Activated B cell treated with CpG ODN at 0.5 μM for 24 hours (primary cell): Measurements from ENCODE around the gene WDR38. TPM values are rescaled to one million over a fixed set of nuclear protein-coding genes. Genes with fewer than 3 reads are reported as not detected.

ENCODE experiments used
- ATAC-seq: fragments of 200-7000 bp; cut with Tn5 transposase; one replicate; pipeline ENCODE4 v1.10.0; 2021; ENCODE audit warnings: low read depth, mild to moderate bottlenecking, moderate library complexity
- CTCF ChIA-PET: fragments of 350-600 bp; sonication (Branson Sonifier 250); formaldehyde crosslinking; loops from one replicate; lab custom pipeline; 2021; ENCODE audit warnings: antibody characterized with exemption; lab: Charles Lee
- POLR2A ChIA-PET: fragments of 350-600 bp; sonication (Branson Sonifier 250); formaldehyde crosslinking; loops from one replicate; lab custom pipeline; 2021; ENCODE audit warnings: antibody characterized with exemption; lab: Charles Lee
- DNase-seq: peaks from one replicate; pipeline ENCODE4 v3.0.0; 2022
- H3K27ac Mint-ChIP-seq: one replicate; pipeline ENCODE4 v1.8.0; 2020; ENCODE audit warnings: mixed read lengths
- H3K27me3 Mint-ChIP-seq: one replicate; pipeline ENCODE4 v1.8.0; 2021; ENCODE audit warnings: mixed read lengths
- H3K36me3 Mint-ChIP-seq: one replicate; pipeline ENCODE4 v1.8.0; 2021; ENCODE audit warnings: low read depth, mixed read lengths
- H3K4me1 Mint-ChIP-seq: one replicate; pipeline ENCODE4 v1.8.0; 2021; ENCODE audit warnings: mixed read lengths
- H3K4me3 Mint-ChIP-seq: one replicate; pipeline ENCODE4 v1.8.0; 2020; ENCODE audit warnings: mild to moderate bottlenecking, mixed read lengths
- H3K9me3 Mint-ChIP-seq: one replicate; pipeline ENCODE4 v1.8.0; 2020; ENCODE audit warnings: mixed read lengths
- CTCF ChIP-seq: fragments of 200-600 bp; IDR thresholded peaks from one replicate; pipeline ENCODE4 v1.8.0; 2022; ENCODE audit warnings: antibody characterized with exemption, mild to moderate bottlenecking
- intact Hi-C: fragments of 100-400 bp; cut with micrococcal nuclease; formaldehyde crosslinking; loops from one replicate; pipeline ENCODE4 v1.15.1; 2024
- total RNA-seq: library from RNA; stranded (reverse); gene quantifications from 2 replicates; pipeline ENCODE4 v1.2.3, GENCODE V29; 2022

WDR38 gene
- total RNA-seq, 1 donor from 2014 or later: not detected

- no peak for TF ChIP-seq CTCF
- ATAC-seq (no peak), DNase-seq (no peak)
- intact Hi-C loops: no loop called here
- H3K4me3 Mint-ChIP-seq: no peak overlapping the region
- peaks cover 39% of the 10 kb centered on the region for H3K4me1 Mint-ChIP-seq
- H3K27me3 Mint-ChIP-seq: no peaks in the 10 kb centered on the region
- H3K9me3 Mint-ChIP-seq: no peaks in the 10 kb centered on the region
- POLR2A ChIA-PET: interaction anchor here (0.7 to 2.1 kb wide), 6 partner anchors 11 to 92 kb away, joined by 3 to 6 read pairs (median 5); partner anchors contain the start of gene NR6A1
- CTCF ChIA-PET: interaction anchor here (5.0 to 12.7 kb wide), 2 partner anchors 36 to 83 kb away, joined by 29 to 216 read pairs; partner anchors contain the start of genes NR6A1 and OLFML2A
- peaks cover 47% of the 10 kb centered on the region for H3K36me3 Mint-ChIP-seq
- H3K27ac Mint-ChIP-seq: no peak overlapping the region
Observed at GRCh38 chr9:124855944-124856765, 2.9 kb downstream of the WDR38 start.

- peaks cover 45% of the 10 kb centered on the region for H3K4me1 Mint-ChIP-seq
- H3K4me3 Mint-ChIP-seq: peak overlapping the region; percentile 1
- H3K27ac Mint-ChIP-seq: no peak overlapping the region
- ChIA-PET CTCF (interaction anchor here (12.7 kb wide), 1 partner anchor 85 kb away, joined by 216 read pairs; the partner anchor contains the start of genes NR6A1 and OLFML2A), POLR2A (interaction anchor here (1.1 to 1.8 kb wide), 2 partner anchors 12 to 15 kb away, joined by 3 to 4 read pairs; no protein-coding TSS in a partner anchor)
- H3K27me3 Mint-ChIP-seq: no peaks in the 10 kb centered on the region
- DNase-seq (no peak), ATAC-seq (no peak)
- no peaks in the 10 kb centered on the region for H3K9me3 Mint-ChIP-seq
- intact Hi-C loops: no loop called here
- no peak for TF ChIP-seq CTCF
- peaks cover 54% of the 10 kb centered on the region for H3K36me3 Mint-ChIP-seq
Observed at GRCh38 chr9:124857533-124858162, 4.4 kb downstream of the WDR38 start.

GRCh38 chr9:124858330-124859046 lies 5.2 kb downstream of the WDR38 start:
- Mint-ChIP-seq H3K36me3 (peaks cover 54% of the 10 kb centered on the region), H3K9me3 (no peaks in the 10 kb centered on the region), H3K4me3 (no peak overlapping the region), H3K27ac (no peak overlapping the region), H3K4me1 (peaks cover 46% of the 10 kb centered on the region), H3K27me3 (no peaks in the 10 kb centered on the region)
- no peak for TF ChIP-seq CTCF
- ChIA-PET POLR2A (interaction anchor here (1.1 to 1.8 kb wide), 2 partner anchors 12 to 14 kb away, joined by 3 to 4 read pairs; no protein-coding TSS in a partner anchor), CTCF (interaction anchor here (12.7 kb wide), 1 partner anchor 85 kb away, joined by 216 read pairs; the partner anchor contains the start of genes NR6A1 and OLFML2A)
- ATAC-seq (no peak), DNase-seq (no peak)
- intact Hi-C loops: no loop called here

DNA sequence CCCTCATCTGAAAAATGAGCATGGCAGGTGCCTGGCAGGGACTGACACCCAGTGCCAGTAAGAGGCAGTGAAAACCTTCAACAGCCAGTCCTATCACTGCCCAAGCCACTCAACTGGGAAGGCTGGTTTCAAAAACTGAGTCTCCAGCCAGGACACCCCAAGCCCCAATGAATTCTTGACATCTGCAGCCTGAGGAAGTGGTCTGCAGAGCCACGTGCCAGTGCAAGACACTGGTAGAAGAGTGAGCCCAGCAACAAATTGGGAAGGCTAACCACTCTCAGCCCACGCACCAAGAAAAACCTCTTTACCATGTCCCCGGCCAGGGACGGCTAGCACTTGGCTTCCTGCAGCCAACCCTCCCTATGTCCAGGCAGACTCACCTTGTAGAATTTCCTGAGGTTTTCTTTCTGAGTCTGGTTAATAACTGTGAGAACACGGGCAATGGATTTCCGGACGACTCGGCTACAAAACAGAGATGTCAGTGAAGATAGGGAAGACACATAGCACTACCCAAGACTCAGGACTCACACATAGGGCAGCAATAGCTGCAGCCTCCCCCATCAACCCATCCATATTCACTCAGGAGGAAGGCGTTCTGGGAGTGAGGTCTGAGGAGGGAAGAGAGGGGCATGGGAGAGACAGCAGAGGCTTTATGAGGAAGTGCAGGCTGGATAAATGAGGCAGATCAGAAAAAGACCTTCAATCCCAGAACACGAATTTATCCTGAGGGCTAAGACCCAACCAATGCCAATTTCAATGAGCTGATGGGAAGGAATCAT lies 6.7 kb downstream of the WDR38 start:
- intact Hi-C loops: loop anchor here (2.0 to 5.0 kb wide), 5 partner anchors 35 to 887 kb away; partner anchors contain the start of genes GAPVD1, HSPA5, PBX3 and PPP6C
- peaks cover 54% of the 10 kb centered on the region for H3K36me3 Mint-ChIP-seq
- H3K9me3 Mint-ChIP-seq: no peaks in the 10 kb centered on the region
- CTCF ChIA-PET: interaction anchor here (2.7 to 12.7 kb wide), 2 partner anchors 87 to 88 kb away, joined by 8 to 216 read pairs; partner anchors contain the start of genes NR6A1 and OLFML2A
- no peak for ATAC-seq
- no peaks in the 10 kb centered on the region for H3K27me3 Mint-ChIP-seq
- no peak for DNase-seq
- TF ChIP-seq CTCF: no peak
- H3K4me1 Mint-ChIP-seq: peaks cover 47% of the 10 kb centered on the region
- POLR2A ChIA-PET: interaction anchor here (0.7 to 4.3 kb wide), 5 partner anchors 12 to 89 kb away, joined by 3 to 164 read pairs (median 6); partner anchors contain the start of genes NR6A1 and OLFML2A
- H3K4me3 Mint-ChIP-seq: peak overlapping the region; percentile 95
- H3K27ac Mint-ChIP-seq: peak overlapping the region; percentile 94
